GM19099 (cell line): ENCODE results near the gene MAJIN.

ENCODE experiments used
- POLR2A ChIP-seq: IDR thresholded peaks from 3 replicates; pipeline ENCODE4 v1.6.1; 2011; ENCODE audit warnings: low read depth; ENCODE audit not compliant: insufficient read length; ENCODE audit errors: extremely low read depth

MAJIN gene

GRCh38 chr11:64996710-64997380 lies 24.9 kb upstream of the MAJIN start, which contains the start of gene BATF2:
Gene BATF2, minus strand, starts transcription at chr11:64996971. Its CDS starts 57 bp downstream, at chr11:64996914.
- no peak for TF ChIP-seq POLR2A

- no peak for TF ChIP-seq POLR2A
Observed at GRCh38 chr11:64996327-64996709, 24.4 kb upstream of the MAJIN start.

GRCh38 chr11:64994318-64994717 lies 22.4 kb upstream of the MAJIN start:
- TF ChIP-seq POLR2A: no peak

GRCh38 chr11:64990222-64990923 lies 18.5 kb upstream of the MAJIN start:
- TF ChIP-seq POLR2A: no peak

- no peak for TF ChIP-seq POLR2A
Observed at GRCh38 chr11:64989416-64989815, 17.5 kb upstream of the MAJIN start.

GRCh38 chr11:64987998-64988854 lies 16.3 kb upstream of the MAJIN start:
- no peak for TF ChIP-seq POLR2A

- no peak for TF ChIP-seq POLR2A
Observed at GRCh38 chr11:64976651-64977050, 4.7 kb upstream of the MAJIN start.

- TF ChIP-seq POLR2A: no peak
Observed at GRCh38 chr11:64974124-64974523, 2.2 kb upstream of the MAJIN start.

- no peak for TF ChIP-seq POLR2A
Observed at GRCh38 chr11:64970731-64971151, 1.2 kb downstream of the MAJIN start.

- no peak for TF ChIP-seq POLR2A
Observed at GRCh38 chr11:64969209-64969608, 2.7 kb downstream of the MAJIN start.

GRCh38 chr11:64967375-64967774 lies 4.5 kb downstream of the MAJIN start:
- no peak for TF ChIP-seq POLR2A

- TF ChIP-seq POLR2A: no peak
Observed at GRCh38 chr11:64963072-64963631, 8.8 kb downstream of the MAJIN start.

- TF ChIP-seq POLR2A: no peak
Observed at GRCh38 chr11:64960719-64961118, 11.2 kb downstream of the MAJIN start.

GRCh38 chr11:64959498-64959897 lies 12.4 kb downstream of the MAJIN start:
- no peak for TF ChIP-seq POLR2A

- no peak for TF ChIP-seq POLR2A
Observed at GRCh38 chr11:64954201-64954600, 17.7 kb downstream of the MAJIN start.
